ENCODE results near the gene ROS1.
"Not testable (repeated sequence)": the region's sequence is repeated elsewhere in the genome, so short reads cannot be mapped to it uniquely, and the experiment has no call there.

Gene ROS1

DNA sequence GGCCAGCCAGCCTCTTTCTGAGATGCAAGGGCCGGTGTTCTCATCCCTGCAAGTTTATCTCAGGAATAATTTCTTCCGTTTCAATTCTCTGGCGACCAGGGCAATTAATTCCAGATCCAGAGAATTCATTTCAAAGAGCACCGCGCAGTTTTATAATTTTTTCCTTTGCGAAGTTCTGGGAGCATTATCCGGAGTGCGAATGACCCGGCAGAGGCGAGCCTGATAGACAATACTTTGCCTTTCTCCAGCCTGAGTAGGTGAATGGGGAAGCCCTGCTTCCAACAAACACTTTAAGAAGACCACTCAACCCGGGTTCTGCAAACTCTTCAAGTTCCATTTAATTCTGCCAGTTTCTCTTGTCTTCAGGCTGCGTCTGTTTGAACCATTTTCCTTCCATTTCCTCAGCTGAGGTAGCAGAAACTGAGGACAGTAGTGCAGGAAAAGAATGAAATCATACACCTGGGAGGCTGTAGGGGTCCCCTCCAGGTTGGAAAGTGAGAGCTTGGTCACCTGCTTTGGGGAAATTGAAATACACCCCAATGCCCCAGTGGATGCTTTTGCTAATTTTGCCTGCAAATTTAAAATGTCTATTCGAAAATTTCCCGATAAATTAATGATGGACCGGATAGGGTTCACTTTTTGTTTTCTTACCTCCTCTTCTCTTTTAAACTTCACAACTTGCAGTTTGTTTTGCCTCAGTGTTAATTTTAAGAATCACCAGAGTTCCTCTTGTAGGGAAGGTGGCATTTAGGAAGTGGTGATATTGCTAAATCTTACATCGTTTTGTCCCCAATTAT, 159.3 kb downstream of the ROS1 start:
- no peak for DNase-seq (ENCODE audit: low spot score)

DNA sequence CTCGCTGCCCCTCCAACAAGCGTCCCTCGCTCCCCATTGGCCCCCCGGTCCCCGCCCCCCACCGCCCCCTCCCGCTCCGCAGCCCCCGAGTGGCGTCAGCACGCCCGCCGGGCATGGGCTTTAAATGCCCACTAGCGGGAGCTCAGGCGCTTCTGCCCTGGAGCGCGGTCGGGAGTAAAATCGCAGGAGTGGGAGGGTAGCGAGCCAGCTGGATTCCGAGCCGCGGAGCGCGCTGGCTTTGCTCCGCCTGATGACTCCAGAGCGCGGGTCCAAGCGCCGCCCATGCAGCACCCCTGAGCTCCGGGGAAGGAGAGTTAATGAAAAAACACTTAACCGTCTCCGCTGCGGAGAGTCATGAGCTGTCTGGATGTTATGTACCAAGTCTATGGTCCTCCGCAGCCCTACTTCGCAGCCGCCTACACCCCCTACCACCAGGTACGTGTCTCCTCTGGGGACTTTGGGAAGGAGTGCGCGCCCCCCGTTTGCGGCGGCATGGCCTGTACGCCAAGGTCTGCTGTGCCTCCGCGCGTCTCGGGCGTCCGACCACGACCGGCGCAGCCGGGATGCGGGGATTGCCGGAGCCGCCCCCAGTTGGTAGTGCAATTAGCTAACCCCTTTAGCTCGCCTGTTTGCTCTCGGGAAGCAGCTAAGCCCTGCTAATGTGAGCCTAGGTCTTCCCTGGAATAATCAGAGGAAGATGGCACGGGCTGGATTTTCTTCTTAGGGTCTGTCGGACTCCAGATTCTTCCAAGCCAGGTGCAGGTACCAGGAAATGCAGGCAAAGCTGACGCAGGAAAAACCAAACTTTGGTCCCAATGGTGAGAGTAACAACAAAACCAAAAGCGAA, 160.1 kb downstream of the ROS1 start, which contains the start of gene VGLL2:
TSS of gene VGLL2 (plus strand) at position 149 of the 847 bp plus-strand sequence. CDS start at position 355, 206 bp downstream.
- no peak for DNase-seq (ENCODE audit: low spot score)

DNA sequence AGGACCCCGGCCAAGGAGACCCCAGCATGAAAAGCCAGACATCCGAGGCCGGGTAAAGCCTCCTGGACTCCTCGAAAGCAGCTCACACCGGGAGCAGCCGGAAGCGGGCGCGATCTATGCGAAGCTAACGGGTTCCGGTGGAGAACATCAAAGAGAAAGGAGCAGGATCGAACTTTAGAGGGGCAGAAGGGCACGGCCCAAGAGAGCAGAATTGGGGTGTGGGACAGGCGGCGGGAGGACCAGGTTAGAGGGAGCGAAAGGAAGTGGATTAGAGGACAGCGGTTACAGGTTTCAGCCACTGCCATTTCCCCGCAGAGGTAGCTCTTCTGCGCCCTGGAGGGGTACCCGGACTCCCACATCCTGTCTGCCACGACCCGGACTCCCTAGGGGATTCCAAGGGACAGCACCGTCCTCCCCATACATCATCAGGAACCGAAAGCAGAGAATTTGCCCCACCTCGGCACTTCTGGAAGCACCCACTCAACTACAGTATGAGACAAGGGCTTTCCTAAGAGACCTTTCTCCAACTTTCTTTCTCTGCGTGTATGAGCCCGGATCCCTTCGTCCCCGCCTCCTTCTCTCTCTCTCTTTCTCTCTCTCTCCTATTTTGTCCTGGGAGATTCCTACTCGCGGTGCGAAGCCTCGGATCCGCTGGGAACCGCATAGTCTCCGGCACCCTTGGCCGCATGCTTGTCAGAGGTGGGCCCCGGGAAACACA, 160.9 kb downstream of the ROS1 start:
- no peak for DNase-seq (ENCODE audit: low spot score)

DNA sequence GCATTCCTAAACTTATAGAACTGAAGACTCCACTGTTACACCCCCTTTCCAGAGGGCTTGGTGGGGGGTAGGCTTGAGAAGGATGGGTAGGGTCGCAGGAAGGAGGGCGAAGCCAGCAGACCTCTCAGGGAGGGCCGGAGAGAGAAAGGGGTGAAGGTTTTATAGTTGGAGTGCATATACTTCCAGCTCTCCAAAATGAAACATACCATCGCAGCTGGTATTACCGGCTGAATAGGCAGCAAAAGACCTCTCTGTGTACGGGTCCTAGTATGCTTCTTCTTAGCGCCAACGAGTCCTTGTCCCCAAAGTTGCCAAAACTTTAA, 161.4 kb downstream of the ROS1 start:
- no peak for DNase-seq (ENCODE audit: low spot score)

DNA sequence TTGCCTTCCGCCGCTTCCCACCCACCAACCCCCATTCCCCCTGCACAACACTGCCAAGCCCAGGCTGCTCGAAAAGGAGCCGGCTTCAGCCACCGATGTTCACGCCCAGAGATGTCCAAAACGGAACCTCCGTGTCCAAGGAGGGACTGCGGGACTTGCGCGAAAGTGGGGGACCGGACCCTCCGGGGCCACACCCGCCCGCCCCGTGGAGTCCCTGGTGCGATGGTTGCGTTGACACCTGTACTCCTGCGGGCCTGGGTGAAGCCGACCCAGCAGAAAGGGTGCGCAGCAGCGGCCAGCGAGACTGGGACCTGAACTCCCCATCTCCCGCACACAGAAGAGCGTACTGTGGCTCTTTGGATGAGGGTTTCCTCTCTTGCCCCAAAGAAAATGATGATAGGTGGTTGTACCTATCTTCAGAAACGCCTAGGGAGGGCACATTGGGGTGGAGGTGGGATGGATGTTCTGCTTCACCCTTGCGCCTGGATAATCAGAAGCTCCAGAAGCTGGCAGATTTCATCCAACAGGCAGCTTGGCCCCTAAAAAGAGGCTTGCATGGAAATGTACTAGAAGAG, 162.3 kb downstream of the ROS1 start:
- DNase-seq (ENCODE audit: low spot score) = no peak

DNA sequence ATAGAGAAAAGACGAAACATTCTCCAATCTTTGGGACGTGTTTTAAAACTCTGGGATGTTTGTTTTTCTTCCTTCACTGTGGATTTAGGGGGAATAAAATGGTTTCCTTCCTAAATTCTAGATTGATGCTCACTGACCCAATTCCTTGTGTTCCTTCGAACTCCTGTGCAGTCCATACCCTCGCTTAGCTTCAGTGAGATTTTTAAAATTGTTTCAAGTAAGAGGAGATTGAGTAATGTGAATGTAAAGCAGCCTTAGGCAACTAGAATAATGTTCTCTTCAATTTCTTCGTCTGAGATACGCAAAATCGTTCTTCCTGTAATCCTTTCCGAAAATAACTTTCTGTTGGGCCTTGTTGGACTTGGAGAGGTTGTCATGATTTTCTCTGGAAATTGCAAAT, 162.9 kb downstream of the ROS1 start:
- no peak for DNase-seq (ENCODE audit: low spot score)

DNA sequence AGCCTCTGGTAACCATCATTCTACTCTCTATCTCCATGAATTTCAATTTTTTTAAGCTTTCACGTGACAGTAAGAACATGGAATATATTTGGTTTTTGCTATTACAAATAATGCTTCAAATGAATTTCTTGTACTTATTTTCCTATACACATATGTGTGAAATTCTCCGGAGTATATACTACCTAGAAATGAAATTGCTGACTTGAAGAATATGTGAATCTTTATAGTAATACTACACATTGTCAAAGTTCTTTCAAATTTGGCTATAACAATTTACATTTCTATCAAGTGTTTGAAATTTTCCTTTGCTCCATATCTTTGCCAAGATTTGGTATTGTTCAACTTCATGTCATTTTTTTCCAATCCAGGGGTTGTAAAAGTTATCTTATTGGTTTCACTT, 172.0 kb downstream of the ROS1 start:
- DNase-seq (ENCODE audit: low spot score) = no peak

DNA sequence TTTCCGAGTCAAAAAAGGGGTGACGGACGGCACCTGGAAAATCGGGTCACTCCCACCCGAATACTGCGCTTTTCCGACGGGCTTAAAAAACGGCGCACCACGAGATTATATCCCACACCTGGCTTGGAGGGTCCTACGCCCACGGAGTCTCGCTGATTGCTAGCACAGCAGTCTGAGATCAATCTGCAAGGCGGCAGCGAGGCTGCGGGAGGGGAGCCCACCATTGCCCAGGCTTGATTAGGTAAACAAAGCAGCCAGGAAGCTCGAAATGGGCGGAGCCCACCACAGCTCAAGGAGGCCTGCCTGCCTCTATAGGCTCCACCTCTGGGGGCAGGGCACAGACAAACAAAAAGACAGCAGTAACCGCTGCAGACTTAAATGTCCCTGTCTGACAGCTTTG, 180.8 kb downstream of the ROS1 start:
- not testable (repeated sequence) for DNase-seq (ENCODE audit: low spot score)

DNA sequence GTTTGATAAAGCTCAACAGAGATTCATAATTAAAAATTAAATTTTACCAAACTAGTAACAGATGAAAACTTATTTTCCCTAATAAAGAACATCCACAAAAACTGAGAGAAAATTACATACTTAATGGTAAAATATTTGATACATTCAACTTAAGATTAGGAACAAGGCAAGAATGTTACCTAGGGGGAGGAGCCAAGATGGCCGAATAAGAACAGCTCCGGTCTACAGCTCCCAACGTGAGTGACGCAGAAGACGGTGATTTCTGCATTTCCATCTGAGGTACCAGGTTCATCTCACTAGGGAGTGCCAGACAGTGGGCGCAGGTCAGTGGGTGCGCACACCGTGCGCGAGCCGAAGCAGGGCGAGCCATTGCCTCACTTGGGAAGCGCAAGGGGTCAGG, 181.2 kb downstream of the ROS1 start:
- not testable (repeated sequence) for DNase-seq (ENCODE audit: low spot score)
